ENCODE data around the gene KIDINS220. TPM values are rescaled to one million over a fixed set of nuclear protein-coding genes. Genes with fewer than 3 reads are reported as not detected.

Gene KIDINS220
- total RNA-seq, 1 experiment from 2014 or later, result 20.1 TPM

DNA sequence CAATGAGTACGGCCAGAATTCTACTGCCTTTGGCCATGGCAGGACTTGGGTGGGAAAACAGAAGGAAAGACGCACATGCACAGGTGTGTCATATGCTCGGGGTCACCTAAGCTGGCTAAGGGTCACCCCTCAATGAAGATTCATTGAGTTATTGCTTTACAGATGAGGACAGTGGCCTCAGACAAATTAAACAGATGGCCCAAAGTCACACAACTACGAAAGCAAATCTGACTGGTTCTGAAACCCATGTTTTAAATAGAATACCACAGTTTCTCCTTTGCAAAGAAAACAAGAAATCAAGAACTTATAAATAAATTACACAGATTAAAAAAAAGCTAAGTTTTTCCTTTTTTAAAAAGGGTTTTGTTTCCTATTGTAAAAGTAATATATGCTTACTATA lies 85.0 kb downstream of the KIDINS220 start:
- ATAC-seq, result no peak

DNA sequence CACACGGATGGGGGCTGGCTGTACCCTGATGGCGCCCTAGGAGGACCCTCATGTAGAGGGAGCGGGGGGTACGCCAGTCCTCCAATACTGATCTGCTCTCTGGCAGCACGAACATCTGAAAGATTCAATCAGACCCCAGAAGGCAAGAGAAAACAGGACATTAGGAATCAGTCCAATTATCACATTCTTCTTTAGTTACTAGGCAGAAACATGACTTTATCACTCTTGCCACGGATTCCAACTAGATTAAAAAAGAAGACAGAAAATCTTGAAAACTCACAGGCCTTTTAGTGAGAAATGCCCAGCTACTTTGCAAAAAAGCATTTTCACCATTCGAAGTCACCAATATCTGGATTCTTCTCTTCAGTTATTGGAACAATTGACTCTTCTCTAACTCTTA lies 87.2 kb downstream of the KIDINS220 start:
- Histone ChIP-seq H3K9me3 (ENCODE audit: control insufficient read depth in 1 of 2, insufficient read depth in 1 of 2, low read depth in 1 of 2, low read length in 2 of 2) (no peaks in the 10 kb centered on the region), H3K27me3 (ENCODE audit: insufficient read depth, low read length) (no peaks in the 10 kb centered on the region), H3K4me3 (replicated peaks in 1 of 2; ENCODE audit: low read depth in 1 of 2, low read length in 2 of 2) (no peak overlapping the region), H3K79me2 (ENCODE audit: insufficient read depth, low read length) (no peaks in the 10 kb centered on the region), H3K4me2 (ENCODE audit: low read length) (no peak overlapping the region), H3K27ac (ENCODE audit: low read depth, low read length) (no peak overlapping the region), H2AFZ (ENCODE audit: low read depth, low read length, poor library complexity, severe bottlenecking) (no peak overlapping the region), H3K36me3 (ENCODE audit: control insufficient read depth in 1 of 2, insufficient read depth in 2 of 2, low read length in 2 of 2) (no peaks in the 10 kb centered on the region), H4K20me1 (ENCODE audit: insufficient read depth) (no peaks in the 10 kb centered on the region), H3K9ac (ENCODE audit: low read length) (no peak overlapping the region), H3K4me1 (ENCODE audit: control insufficient read depth in 1 of 2, insufficient read depth in 2 of 2, low read length in 2 of 2) (no peaks in the 10 kb centered on the region), H3K9me2 (ENCODE audit: insufficient read depth) (no peaks in the 10 kb centered on the region)
- CTCF ChIA-PET, result no interaction called here
- TF ChIP-seq EGR1 (IDR thresholded peaks at IDR 0.05; ENCODE audit: low read depth), result no peak
- TF ChIP-seq, protein P1, sequence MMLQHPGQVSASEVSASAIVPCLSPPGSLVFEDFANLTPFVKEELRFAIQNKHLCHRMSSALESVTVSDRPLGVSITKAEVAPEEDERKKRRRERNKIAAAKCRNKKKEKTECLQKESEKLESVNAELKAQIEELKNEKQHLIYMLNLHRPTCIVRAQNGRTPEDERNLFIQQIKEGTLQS (IDR thresholded peaks at IDR 0.05), result no peak
- TF ChIP-seq EZH2phosphoT487 (IDR thresholded peaks at IDR 0.05; ENCODE audit: borderline replicate concordance), result no peak
- ATAC-seq (no peak), DNase-seq (ENCODE audit: low read depth, low spot score) (no peak)
- POLR2A ChIA-PET, result no interaction called here
- no TSS peak for BruUV-seq (replicated peaks)
- RAD21 ChIA-PET (ENCODE audit: low non-redundant PET in 1 of 2, low total read pairs in 2 of 2, uncharacterized antibody in 2 of 2, unreplicated experiment in 2 of 2), result no interaction called here
- intact Hi-C loops (cut with micrococcal nuclease), result no loop called here

More for the DNA sequence above, 85.0 kb downstream of the KIDINS220 start:
- H3K27me3 ChIP-seq (ENCODE audit: insufficient read depth, low read length), result no peaks in the 10 kb centered on the region
- H3K4me2 ChIP-seq (ENCODE audit: low read length), result no peak overlapping the region
- POLR2A ChIA-PET, result no interaction called here
- no peak overlapping the region for H3K4me3 ChIP-seq (replicated peaks in 1 of 2; ENCODE audit: low read depth in 1 of 2, low read length in 2 of 2)
- no peaks in the 10 kb centered on the region for H3K9me2 ChIP-seq (ENCODE audit: insufficient read depth)
- RAD21 ChIA-PET (ENCODE audit: low non-redundant PET in 1 of 2, low total read pairs in 2 of 2, uncharacterized antibody in 2 of 2, unreplicated experiment in 2 of 2), result no interaction called here
- H4K20me1 ChIP-seq (ENCODE audit: insufficient read depth), result no peaks in the 10 kb centered on the region
- BruUV-seq (replicated peaks), result no TSS peak
- CTCF ChIA-PET, result no interaction called here
- no peaks in the 10 kb centered on the region for H3K9me3 ChIP-seq (ENCODE audit: control insufficient read depth in 1 of 2, insufficient read depth in 1 of 2, low read depth in 1 of 2, low read length in 2 of 2)
- DNase-seq (ENCODE audit: low read depth, low spot score), result no peak
- no peaks in the 10 kb centered on the region for H3K4me1 ChIP-seq (ENCODE audit: control insufficient read depth in 1 of 2, insufficient read depth in 2 of 2, low read length in 2 of 2)
- TF ChIP-seq SP1 (IDR thresholded peaks at IDR 0.05; ENCODE audit: low read depth) (no peak), YY1 (IDR thresholded peaks at IDR 0.05; ENCODE audit: extremely low read depth, insufficient replicate concordance, low read depth, low read length) (no peak), CEBPB (IDR thresholded peaks at IDR 0.05; ENCODE audit: low read depth) (no peak), SIN3A (IDR thresholded peaks at IDR 0.05; ENCODE audit: low read depth) (no peak), EZH2 (IDR thresholded peaks at IDR 0.05) (no peak)
- intact Hi-C loops (cut with micrococcal nuclease), result no loop called here
- no peak overlapping the region for H3K27ac ChIP-seq (ENCODE audit: low read depth, low read length)
- no peaks in the 10 kb centered on the region for H3K79me2 ChIP-seq (ENCODE audit: insufficient read depth, low read length)
- no peaks in the 10 kb centered on the region for H3K36me3 ChIP-seq (ENCODE audit: control insufficient read depth in 1 of 2, insufficient read depth in 2 of 2, low read length in 2 of 2)
- H2AFZ ChIP-seq (ENCODE audit: low read depth, low read length, poor library complexity, severe bottlenecking), result no peak overlapping the region
- H3K9ac ChIP-seq (ENCODE audit: low read length), result no peak overlapping the region
